Tibial nerve (tissue), 4 donors: ENCODE data around the gene SLC24A3. TPM values are rescaled to one million over a fixed set of nuclear protein-coding genes. Genes with fewer than 3 reads are reported as not detected.

Experiments
- DNase-seq, 2 donors: peaks; one replicate each; pipeline ENCODE4 v3.0.0-alpha.2; 2019; ENCODE audit warnings: low spot score in 2 of 2
- H3K27ac ChIP-seq, 4 donors: fragments of 200-600 bp; sonication (generic) in 3 of 4; one replicate each; pipeline ENCODE4 v1.5.1; 2017 to 2019; ENCODE audit warnings: mild to moderate bottlenecking in 1 of 4
- H3K27me3 ChIP-seq, 2 donors: fragments of 200-600 bp; sonication (generic) in 1 of 2; one replicate each; pipeline versions ENCODE4 v1.5.1 to v1.6.0; 2017 to 2019
- H3K36me3 ChIP-seq, 3 donors: fragments of 200-600 bp; sonication (generic); one replicate each; pipeline ENCODE4 v1.5.1; 2018 to 2019
- H3K4me1 ChIP-seq, 4 donors: fragments of 200-600 bp; sonication (generic) in 3 of 4; one replicate each; pipeline ENCODE4 v1.5.1; 2017 to 2019
- H3K4me3 ChIP-seq, 4 donors: fragments of 200-600 bp; sonication (generic) in 3 of 4; one replicate each; pipeline ENCODE4 v1.5.1; 2017 to 2019; ENCODE audit warnings: mild to moderate bottlenecking in 1 of 4, moderate library complexity in 1 of 4
- H3K9me3 ChIP-seq, 4 donors: fragments of 200-600 bp; sonication (generic) in 3 of 4; one replicate each; pipeline ENCODE4 v1.5.1; 2017 to 2019
- CTCF ChIP-seq, 5 experiments: fragments of 200-600 bp in 3 of 5; fragments of 450-650 bp in 2 of 5; sonication (generic) in 3 of 5; IDR thresholded peaks; one replicate each; pipeline ENCODE4 v1.5.1; 2016 to 2019; ENCODE audit warnings: antibody characterized with exemption in 5 of 5, mild to moderate bottlenecking in 3 of 5, moderate library complexity in 2 of 5
- EP300 ChIP-seq, 2 donors: sonication (generic); formaldehyde crosslinking; IDR thresholded peaks; one replicate each; pipeline ENCODE4 v1.6.1; 2017; ENCODE audit warnings: antibody characterized with exemption in 2 of 2, mild to moderate bottlenecking in 1 of 2
- POLR2A ChIP-seq, 2 donors: fragments of 450-650 bp; IDR thresholded peaks; one replicate each; pipeline ENCODE4 v1.6.1; 2017; ENCODE audit warnings: antibody characterized with exemption in 2 of 2, mild to moderate bottlenecking in 2 of 2, moderate library complexity in 2 of 2
- WGBS, 2 donors: methylation state at CpG; one replicate each; pipeline ENCODE4 v1.1.5; 2018; 5-methylcytosine and 5-hydroxymethylcytosine counted together
- total RNA-seq, 4 donors: library from RNA; depleted of rRNA; stranded (reverse); fragments of >200 nt; gene quantifications; one replicate each; pipeline ENCODE4 v1.1.0, GENCODE V29; 2016

SLC24A3 gene
- total RNA-seq, 4 donors from 2014 or later = 1.3 to 4.0 (median 2.7) TPM

DNA sequence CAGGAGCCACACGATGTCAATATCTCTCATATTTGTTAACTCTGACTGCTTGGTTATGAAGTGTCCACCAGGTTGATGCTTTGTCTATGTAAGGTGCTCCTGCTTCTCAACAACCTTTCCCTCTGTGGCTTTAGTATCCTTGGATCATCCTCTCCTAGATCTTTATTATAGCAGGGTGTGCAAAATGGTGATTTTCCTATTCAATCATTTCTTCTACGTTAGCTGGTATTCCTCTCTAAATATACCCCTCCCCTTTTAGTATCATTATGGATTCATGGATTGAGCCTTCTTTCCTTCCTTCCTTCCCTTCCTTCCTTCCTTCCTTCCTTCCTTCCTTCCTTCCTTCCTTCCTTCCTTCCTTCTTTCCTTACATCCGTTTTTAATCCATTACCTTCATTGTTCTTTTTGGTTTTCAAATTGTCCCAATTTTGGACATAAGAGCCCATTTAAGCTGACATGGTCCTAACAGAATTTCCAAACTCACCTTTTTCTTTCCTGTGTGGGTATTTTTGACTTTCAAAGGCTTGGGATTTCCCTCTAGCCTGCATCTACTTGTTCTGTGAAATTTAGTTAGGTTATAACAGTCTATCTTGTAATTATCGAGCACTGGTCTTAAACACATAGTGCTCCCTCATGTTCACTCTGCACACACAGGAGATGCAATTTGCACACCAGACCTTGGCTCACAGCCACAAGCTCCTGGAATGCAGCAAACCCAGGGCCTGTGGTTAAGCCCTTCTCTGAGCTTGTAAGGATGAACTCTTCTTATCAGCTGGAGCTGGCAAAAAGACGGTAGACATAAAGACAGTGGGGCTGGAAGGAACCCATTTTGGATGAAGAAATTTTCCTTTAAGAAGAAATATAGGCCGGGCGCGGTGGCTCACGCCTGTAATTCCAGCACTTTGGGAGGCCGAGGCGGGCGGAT, 109.9 kb downstream of the SLC24A3 start:
- Histone ChIP-seq H3K36me3 (no peaks in the 10 kb centered on the region), H3K9me3 (no peaks in the 10 kb centered on the region), H3K4me1 (peaks cover 0 to 5% (median 0%) of the 10 kb centered on the region in 4 donors), H3K27me3 (no peaks in the 10 kb centered on the region), H3K27ac (no peak overlapping the region), H3K4me3 (no peak overlapping the region)
- WGBS, 2 donors = 94 to 95% methylated on average over 12 of the region's 12 CpGs
- DNase-seq = no peak
- TF ChIP-seq POLR2A (IDR thresholded peaks at IDR 0.05) = no peak
- TF ChIP-seq EP300 (IDR thresholded peaks at IDR 0.05) = no peak
- TF ChIP-seq CTCF (IDR thresholded peaks at IDR 0.05) = no peak

DNA sequence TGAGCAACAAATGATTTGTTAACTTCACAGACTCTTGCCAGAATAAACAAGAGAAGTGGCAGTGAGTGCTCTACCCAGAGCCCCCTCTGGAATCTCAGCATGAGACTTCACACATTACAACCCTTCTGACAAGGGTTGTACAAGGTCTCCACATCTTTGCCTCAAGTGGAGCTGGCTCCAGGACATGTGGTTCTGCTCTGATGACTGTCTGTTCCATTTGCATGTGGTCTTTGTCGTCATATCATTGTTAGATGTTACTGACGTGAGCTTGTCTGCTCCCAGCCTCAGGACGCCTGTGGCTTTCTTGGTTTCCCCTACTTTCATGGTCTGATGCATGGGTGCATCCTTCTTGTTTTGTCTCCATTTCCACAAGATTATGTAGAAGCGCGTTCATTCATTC, 115.0 kb downstream of the SLC24A3 start:
- Histone ChIP-seq H3K36me3 (no peaks in the 10 kb centered on the region), H3K27me3 (no peaks in the 10 kb centered on the region), H3K9me3 (no peaks in the 10 kb centered on the region), H3K4me1 (no peaks in the 10 kb centered on the region), H3K4me3 (no peak overlapping the region), H3K27ac (no peak overlapping the region)
- no peak for TF ChIP-seq POLR2A (IDR thresholded peaks at IDR 0.05)
- no peak for TF ChIP-seq EP300 (IDR thresholded peaks at IDR 0.05)
- 87 to 93% methylated on average over 5 of the region's 5 CpGs for whole genome bisulfite sequencing, 2 donors
- no peak for DNase-seq

GRCh38 chr20:19328676-19329075, 116.2 kb downstream of the SLC24A3 start:
- H3K4me3 ChIP-seq = no peak overlapping the region
- no peak overlapping the region for H3K27ac ChIP-seq
- WGBS, 2 donors = 84 to 91% methylated on average over 7 of the region's 7 CpGs
- DNase-seq = no peak
- no peaks in the 10 kb centered on the region for H3K9me3 ChIP-seq
- H3K36me3 ChIP-seq = no peaks in the 10 kb centered on the region
- TF ChIP-seq POLR2A (IDR thresholded peaks at IDR 0.05) (no peak), CTCF (IDR thresholded peaks at IDR 0.05) (no peak), EP300 (IDR thresholded peaks at IDR 0.05) (no peak)
- no peaks in the 10 kb centered on the region for H3K4me1 ChIP-seq
- no peaks in the 10 kb centered on the region for H3K27me3 ChIP-seq

DNA sequence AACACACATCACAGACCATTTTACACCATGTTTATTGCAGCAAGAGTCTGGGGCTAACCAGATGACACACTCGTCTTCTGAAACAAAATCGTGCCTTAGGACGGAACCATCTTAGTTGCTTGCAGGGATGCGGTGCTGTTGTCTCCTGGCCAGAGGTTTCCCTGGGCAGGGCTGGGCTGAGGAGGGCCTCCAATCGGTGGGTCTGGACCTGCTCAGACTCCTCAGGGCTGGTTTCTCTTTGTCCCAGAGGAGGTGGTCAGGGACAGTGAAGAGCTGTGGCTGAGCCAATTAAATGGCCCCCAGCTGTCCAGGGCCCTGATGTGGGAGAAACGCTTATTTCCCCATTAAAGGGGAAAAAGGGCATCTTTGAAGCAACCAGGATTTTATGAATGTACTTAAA, 117.6 kb downstream of the SLC24A3 start:
- no peak for TF ChIP-seq POLR2A (IDR thresholded peaks at IDR 0.05)
- DNase-seq = no peak
- 81 to 86% methylated on average over 6 of the region's 6 CpGs for WGBS, 2 donors

DNA sequence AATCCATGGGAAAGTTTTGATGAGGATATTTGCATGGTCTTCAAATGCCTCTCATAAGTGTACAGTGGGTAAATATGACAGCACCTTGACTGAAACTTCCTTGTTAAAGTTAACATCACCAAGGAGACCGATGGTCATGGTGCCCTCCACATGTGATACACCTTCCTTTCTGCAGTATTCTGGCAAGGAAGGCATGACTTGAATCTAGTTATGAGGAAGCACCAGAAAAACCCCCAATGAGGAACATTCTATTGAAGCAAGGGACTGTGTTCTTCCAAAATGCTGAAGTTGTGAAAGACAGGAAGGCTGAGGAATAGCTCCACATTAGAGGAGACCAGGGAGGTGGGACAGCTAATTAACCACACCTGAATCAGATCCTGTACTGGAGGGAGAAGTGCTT, 118.3 kb downstream of the SLC24A3 start:
- no peaks in the 10 kb centered on the region for H3K4me1 ChIP-seq
- no peak overlapping the region for H3K4me3 ChIP-seq
- H3K27me3 ChIP-seq = no peaks in the 10 kb centered on the region
- TF ChIP-seq POLR2A (IDR thresholded peaks at IDR 0.05) (no peak), EP300 (IDR thresholded peaks at IDR 0.05) (no peak), CTCF (IDR thresholded peaks at IDR 0.05) (no peak)
- DNase-seq = no peak
- H3K9me3 ChIP-seq = no peaks in the 10 kb centered on the region
- H3K36me3 ChIP-seq = no peaks in the 10 kb centered on the region
- H3K27ac ChIP-seq = no peak overlapping the region
- WGBS, 2 donors = 79 to 88% methylated on average over 1 of the region's 1 CpG

More for the DNA sequence above, 117.6 kb downstream of the SLC24A3 start:
- H3K4me3 ChIP-seq = no peak overlapping the region
- H3K9me3 ChIP-seq = no peaks in the 10 kb centered on the region
- no peaks in the 10 kb centered on the region for H3K4me1 ChIP-seq
- no peak overlapping the region for H3K27ac ChIP-seq
- no peaks in the 10 kb centered on the region for H3K36me3 ChIP-seq
- no peaks in the 10 kb centered on the region for H3K27me3 ChIP-seq

DNA sequence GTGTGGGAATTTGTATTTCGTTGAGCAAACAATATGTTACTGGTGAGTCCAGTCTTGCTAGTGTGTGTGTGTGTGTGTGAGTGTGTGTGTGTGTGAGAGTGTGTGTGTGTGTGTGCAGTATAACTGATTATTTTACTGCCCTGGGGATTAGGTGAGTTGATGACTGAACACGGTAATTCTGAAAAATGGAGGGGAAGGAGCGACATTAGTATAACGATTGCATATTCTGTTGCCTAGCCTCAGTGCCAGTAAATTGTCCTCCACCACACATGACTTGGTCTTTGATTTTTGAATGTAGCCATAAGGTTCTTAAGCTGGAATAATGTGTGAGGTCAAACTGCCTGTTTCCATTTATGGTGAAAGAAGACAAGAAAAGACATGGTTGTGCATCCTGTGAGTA, 121.1 kb downstream of the SLC24A3 start:
- WGBS, 2 donors = 63 to 75% methylated on average over 4 of the region's 4 CpGs
- DNase-seq = no peak
- Histone ChIP-seq H3K36me3 (no peaks in the 10 kb centered on the region), H3K4me3 (no peak overlapping the region), H3K4me1 (no peaks in the 10 kb centered on the region), H3K9me3 (no peaks in the 10 kb centered on the region), H3K27ac (no peak overlapping the region), H3K27me3 (no peaks in the 10 kb centered on the region)
- TF ChIP-seq POLR2A (IDR thresholded peaks at IDR 0.05) (no peak), EP300 (IDR thresholded peaks at IDR 0.05) (no peak), CTCF (IDR thresholded peaks at IDR 0.05) (no peak)
